HG03342 (cell line): Measurements from ENCODE around the gene C8A.
A peak's percentile ranks its signal among the peaks of the same experiment; 100 is the strongest.

Experiments used
- ATAC-seq: cut with Tn5 transposase; IDR thresholded peaks from one replicate; pipeline ENCODE4 v1.9.1; 2021; ENCODE audit warnings: mild to moderate bottlenecking, moderate library complexity; ENCODE audit not compliant: unreplicated experiment

Gene C8A

GRCh38 chr1:56854521-56855099 lies at the start of gene C8A:
Gene C8A (plus strand): TSS chr1:56854797. CDS start chr1:56854902, 105 bp downstream.
- no peak for ATAC-seq

GRCh38 chr1:56806804-56807203 lies 47.8 kb upstream of the C8A start:
- no peak for ATAC-seq

GRCh38 chr1:56808410-56808809 lies 46.2 kb upstream of the C8A start:
- no peak for ATAC-seq

DNA sequence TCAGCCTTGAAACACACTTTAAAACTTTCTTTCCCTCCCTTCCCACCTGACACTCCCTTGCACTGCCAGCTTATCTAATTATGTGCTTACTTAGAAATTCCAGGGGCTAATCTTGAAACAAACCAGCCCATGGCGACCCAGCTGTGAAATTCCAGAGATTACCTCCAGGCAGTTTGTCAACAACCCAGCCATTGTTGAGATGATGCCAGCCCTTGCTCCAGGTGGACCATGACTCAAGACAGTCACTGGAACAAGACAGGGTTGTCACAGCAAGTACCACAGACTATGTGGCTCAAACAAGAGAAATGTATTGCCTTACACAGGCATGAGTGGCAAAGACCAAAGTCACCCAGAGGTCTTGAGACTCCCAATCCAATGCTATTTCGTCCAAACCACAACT lies 43.3 kb upstream of the C8A start:
- ATAC-seq = no peak

DNA sequence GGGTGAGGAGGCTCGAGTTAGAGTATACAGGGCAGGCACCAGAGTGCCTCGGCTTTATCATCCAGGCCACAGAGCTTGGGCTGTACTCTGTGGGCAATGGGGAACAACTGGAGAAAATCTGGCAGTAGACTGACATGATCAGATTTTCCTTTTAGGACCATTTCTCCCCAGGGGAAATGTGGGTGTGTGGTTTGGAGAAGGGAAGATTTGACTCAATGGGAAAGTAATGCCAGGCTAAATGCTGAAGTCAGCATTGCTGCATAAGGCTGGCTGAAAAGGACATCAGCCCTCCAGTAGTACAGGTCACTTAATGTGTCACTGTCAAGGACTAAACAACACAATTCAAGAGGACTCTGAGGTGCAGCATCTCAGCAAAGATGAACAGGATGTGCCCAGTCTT lies 40.4 kb upstream of the C8A start:
- ATAC-seq = no peak

- ATAC-seq = no peak
Observed at GRCh38 chr1:56816264-56816663, 38.3 kb upstream of the C8A start.

- peak; percentile 58 for ATAC-seq
Observed at GRCh38 chr1:56816909-56817308, 37.7 kb upstream of the C8A start.

GRCh38 chr1:56817716-56818463 lies 36.7 kb upstream of the C8A start:
- no peak for ATAC-seq

DNA sequence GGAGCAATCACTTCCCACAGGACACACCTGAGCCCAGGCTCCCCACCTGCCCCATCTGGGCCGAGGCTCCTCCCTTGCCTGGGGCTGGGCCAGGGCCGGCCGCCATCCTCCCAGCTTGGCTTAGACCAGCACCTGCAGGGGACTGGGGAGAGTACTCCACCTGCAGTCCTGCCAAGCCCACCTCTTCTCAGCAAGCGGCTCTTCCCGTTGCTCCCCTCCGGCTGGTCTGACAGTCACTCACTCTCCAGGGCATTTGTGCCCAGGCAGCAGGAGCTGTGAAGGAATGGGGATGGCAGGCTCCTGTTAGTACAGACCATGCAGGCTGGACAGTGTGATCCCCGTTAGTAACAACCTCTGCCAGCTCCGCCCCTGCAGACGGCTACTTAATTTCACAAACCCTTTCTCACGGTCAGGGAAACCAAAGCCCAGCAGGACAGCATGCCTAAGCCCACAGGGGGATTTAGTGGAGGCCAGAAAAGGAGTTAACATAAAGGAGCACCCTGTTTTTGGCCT lies 35.2 kb upstream of the C8A start, which contains the start of gene FYB2:
Gene FYB2 (minus strand): TSS at position 18 of the 513 bp plus-strand sequence. CDS start 114 bp downstream, outside the sequence.
- no peak for ATAC-seq

GRCh38 chr1:56820755-56821461 lies 33.7 kb upstream of the C8A start:
- ATAC-seq = peak; percentile 83

GRCh38 chr1:56821462-56821797 lies 33.2 kb upstream of the C8A start:
- ATAC-seq = no peak

DNA sequence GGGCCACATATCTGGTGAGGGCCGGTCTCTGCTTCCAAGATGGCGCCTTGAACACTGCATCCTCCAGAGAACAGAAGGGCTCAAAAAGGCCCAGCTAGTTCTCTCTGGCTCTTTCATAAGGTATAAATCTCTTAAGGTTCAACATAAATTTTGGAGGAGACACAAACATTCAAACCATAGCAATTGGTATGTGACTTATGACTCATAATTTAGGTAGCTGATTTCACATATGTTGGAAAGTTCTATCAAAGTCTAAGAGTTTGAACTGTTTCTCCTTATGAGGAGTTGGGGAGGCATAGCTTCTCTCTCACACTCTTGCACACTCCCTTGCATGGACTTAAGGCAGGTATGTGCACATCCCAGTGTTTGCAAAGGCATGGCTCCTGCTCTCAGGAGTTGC lies 30.3 kb upstream of the C8A start:
- no peak for ATAC-seq

DNA sequence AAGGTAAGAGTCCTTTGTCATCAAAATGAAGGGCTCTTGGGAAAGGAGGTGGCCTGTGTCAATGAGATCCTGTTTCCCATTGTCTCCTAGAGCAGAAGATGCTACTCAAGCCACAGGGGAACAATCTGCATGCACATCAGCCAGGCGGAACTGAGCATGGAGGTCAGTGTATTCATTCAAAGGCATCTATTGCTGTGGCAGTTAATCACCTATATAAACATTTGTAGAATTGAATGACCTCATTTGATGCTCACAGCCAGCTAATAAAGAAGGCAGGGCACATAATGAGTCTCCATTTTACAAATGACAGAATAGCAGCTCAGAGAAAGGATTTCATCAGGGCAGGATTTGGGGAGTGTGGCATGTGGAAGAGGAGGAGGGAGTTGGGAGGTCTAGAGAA lies 29.7 kb upstream of the C8A start:
- ATAC-seq = no peak

- ATAC-seq = no peak
Observed at GRCh38 chr1:56825436-56825835, 29.2 kb upstream of the C8A start.

DNA sequence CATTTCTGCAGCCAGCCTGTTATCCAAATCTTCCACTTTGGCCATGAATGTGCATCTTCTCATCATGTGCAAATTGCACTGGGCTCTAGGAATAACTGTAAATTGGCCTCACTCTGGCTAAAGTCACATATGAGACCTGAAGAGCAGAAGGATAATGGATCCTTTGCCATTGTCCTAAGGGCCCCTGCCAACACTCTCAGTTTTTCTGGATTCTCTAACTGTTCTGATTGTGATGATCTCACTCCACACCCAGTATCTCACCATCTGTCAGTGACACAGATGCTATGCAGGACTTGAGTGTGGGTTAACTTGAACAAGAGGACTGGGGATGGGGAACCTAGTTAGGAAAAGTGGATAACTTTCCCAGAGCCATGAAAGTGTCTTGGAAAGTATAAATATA lies 26.9 kb upstream of the C8A start:
- ATAC-seq = no peak

GRCh38 chr1:56830052-56830451 lies 24.5 kb upstream of the C8A start:
- no peak for ATAC-seq

DNA sequence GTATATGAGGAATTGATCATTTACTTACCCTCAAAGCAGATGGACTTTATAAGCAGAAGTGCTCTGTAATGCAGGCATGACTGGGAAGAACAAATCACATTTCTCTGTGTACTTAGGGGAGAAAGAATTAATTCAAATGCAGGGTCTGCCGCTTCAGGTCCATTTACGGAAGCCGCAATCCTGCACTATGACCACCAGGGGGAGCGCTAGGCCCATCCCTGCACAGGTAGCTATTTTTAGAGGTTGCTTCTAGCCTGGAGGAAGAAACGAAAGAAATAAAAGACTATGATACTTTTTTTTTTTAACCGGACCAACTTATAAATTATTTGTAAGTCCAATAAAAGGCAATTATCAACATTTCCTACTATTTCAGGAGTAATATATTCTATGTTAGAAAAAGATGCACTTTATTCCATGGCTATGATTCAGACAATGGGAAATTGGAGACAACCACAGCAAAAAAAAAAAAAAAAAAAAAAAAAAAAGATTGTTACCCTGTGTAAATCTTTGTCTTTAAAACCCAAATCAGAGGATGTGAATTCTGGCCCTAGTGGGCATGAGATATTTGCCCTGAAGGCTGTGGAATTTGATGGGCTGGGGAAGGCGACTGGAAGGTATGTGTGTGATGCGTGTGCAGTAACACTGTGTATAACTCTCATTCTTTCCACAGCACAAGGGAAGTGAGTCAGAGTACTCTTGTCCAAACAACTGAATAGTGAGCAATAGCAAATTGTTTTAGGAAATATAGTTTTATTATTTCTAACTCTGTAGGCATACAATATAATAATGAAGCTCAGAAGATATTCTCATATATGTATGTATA lies 22.5 kb upstream of the C8A start:
- peak; percentile 90 for ATAC-seq

GRCh38 chr1:56833088-56833487 lies 21.5 kb upstream of the C8A start:
- ATAC-seq = no peak

- no peak for ATAC-seq
Observed at GRCh38 chr1:56834137-56834900, 20.3 kb upstream of the C8A start.

DNA sequence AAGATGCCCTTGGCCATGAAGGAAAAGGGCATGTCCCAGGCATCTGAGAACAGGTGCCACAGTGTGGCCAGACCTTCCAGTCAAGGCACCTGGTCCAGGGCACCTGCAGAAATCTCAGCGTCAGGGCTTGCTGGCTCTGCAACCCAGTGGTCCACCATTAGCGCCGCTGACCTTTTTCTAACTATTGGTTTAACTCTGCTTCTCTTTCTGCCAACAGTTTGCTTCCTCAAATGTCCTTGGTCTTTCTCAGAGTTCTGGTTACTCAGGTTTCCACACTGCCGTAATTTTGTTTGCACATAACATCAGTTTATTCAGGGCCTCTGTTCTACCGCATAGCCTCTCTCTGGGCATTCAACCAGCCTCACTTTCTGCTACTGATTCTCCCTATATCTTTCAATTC lies 18.9 kb upstream of the C8A start:
- ATAC-seq = no peak
